ENCODE data around the gene CDH26.

The CDH26 gene

DNA sequence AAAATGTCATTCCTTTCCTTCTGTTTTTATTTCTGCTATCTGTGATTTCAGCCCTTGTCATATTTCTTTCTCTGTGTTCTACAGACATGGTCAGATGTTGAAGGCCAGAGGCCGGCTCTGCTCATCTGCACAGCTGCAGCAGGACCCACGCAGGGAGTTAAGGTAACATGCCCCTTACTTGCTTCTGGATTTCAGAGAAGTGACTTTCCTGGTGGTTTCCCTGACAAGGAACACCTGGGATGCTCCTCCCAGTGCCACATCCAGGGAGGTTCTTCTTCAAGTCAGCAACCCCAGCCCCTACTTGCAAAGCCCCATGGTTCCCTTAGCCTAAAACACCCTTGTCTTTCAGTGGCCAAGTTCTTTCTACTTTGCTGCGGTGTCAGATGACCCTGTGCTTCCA, 41.3 kb downstream of the CDH26 start:
- Histone ChIP-seq H3K9me3 (no peaks in the 10 kb centered on the region), H3K4me1 (no peaks in the 10 kb centered on the region), H3K27me3 (ENCODE audit: low read depth) (no peaks in the 10 kb centered on the region), H3K4me3 (no peak overlapping the region), H3K36me3 (replicated peaks) (no peaks in the 10 kb centered on the region)
- in situ Hi-C loops (cut with MboI; ENCODE audit: low sequenced_read_pairs), result no loop called here
- DNase-seq (ENCODE audit: low spot score in 2 of 2), result no peak

GRCh38 chr20:60000271-60001042, 42.2 kb downstream of the CDH26 start:
- Histone ChIP-seq H3K9me3 (no peaks in the 10 kb centered on the region), H3K4me1 (no peaks in the 10 kb centered on the region), H3K4me3 (no peak overlapping the region), H3K27me3 (ENCODE audit: low read depth) (no peaks in the 10 kb centered on the region), H3K36me3 (replicated peaks) (no peaks in the 10 kb centered on the region)
- no peak for DNase-seq (ENCODE audit: low spot score in 2 of 2)
- in situ Hi-C loops (cut with MboI; ENCODE audit: low sequenced_read_pairs), result no loop called here

DNA sequence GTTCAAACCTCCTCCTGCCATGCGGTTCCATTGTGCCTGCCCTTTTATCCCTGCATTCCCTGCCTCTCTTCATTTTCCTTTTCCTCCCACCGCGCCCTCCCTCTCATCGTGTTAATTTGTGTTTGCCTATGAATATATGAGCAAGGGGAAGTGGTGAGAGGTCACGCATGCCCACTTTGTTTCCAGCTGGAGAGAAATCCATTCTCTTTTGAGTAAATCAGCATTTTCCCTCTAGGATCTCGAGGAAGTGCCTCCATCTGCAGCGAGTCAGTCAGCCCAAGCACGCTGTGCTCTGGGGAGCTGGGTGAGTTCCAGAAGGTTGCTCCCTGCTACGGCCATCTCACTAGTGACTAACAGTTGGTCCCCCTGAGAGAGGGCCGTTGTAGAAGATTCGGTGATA, 42.9 kb downstream of the CDH26 start:
- no peaks in the 10 kb centered on the region for H3K4me1 ChIP-seq

DNA sequence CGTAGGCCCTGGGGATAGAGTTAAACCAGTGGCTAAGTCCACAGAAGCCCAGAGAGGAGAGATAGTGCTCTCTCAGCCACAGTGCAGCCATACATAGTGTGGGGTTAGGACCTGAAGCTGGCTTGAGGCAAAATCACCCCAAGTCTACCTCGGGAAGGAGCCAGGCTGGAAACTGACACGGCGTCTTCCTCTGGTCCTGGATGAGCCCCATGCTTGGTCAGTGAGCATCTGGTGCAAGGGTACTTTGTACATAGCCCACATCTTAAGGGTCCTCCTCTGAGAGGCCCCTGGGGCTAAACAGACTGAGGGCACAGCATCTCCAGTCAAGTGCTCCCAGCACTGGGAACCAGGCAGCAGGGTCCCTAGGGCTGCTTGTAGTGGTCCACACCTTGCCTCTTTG, 45.6 kb downstream of the CDH26 start:
- Histone ChIP-seq H3K27me3 (ENCODE audit: low read depth) (no peaks in the 10 kb centered on the region), H3K4me1 (no peaks in the 10 kb centered on the region), H3K9me3 (no peaks in the 10 kb centered on the region), H3K36me3 (replicated peaks) (no peaks in the 10 kb centered on the region), H3K4me3 (no peak overlapping the region)
- in situ Hi-C loops (cut with MboI; ENCODE audit: low sequenced_read_pairs), result no loop called here
- DNase-seq (ENCODE audit: low spot score in 2 of 2), result no peak

More for the DNA sequence above, 42.9 kb downstream of the CDH26 start:
- Histone ChIP-seq H3K27me3 (ENCODE audit: low read depth) (no peaks in the 10 kb centered on the region), H3K9me3 (no peaks in the 10 kb centered on the region), H3K4me3 (no peak overlapping the region), H3K36me3 (replicated peaks) (no peaks in the 10 kb centered on the region)
- in situ Hi-C loops (cut with MboI; ENCODE audit: low sequenced_read_pairs), result no loop called here
- DNase-seq (ENCODE audit: low spot score in 2 of 2), result no peak

- Histone ChIP-seq H3K4me1 (no peaks in the 10 kb centered on the region), H3K36me3 (replicated peaks) (no peaks in the 10 kb centered on the region), H3K9me3 (no peaks in the 10 kb centered on the region), H3K4me3 (no peak overlapping the region), H3K27me3 (ENCODE audit: low read depth) (no peaks in the 10 kb centered on the region)
- no peak for DNase-seq (ENCODE audit: low spot score in 2 of 2)
- in situ Hi-C loops (cut with MboI; ENCODE audit: low sequenced_read_pairs), result no loop called here
These were observed 48.0 kb downstream of the CDH26 start for GRCh38 chr20:60006261-60006660.

- DNase-seq (ENCODE audit: low spot score in 2 of 2), result no peak
- in situ Hi-C loops (cut with MboI; ENCODE audit: low sequenced_read_pairs), result no loop called here
- H3K9me3 ChIP-seq, result no peaks in the 10 kb centered on the region
- no peaks in the 10 kb centered on the region for H3K36me3 ChIP-seq (replicated peaks)
- H3K4me1 ChIP-seq, result no peaks in the 10 kb centered on the region
- no peak overlapping the region for H3K4me3 ChIP-seq
- no peaks in the 10 kb centered on the region for H3K27me3 ChIP-seq (ENCODE audit: low read depth)
These were observed 49.2 kb downstream of the CDH26 start for GRCh38 chr20:60007464-60007863.

DNA sequence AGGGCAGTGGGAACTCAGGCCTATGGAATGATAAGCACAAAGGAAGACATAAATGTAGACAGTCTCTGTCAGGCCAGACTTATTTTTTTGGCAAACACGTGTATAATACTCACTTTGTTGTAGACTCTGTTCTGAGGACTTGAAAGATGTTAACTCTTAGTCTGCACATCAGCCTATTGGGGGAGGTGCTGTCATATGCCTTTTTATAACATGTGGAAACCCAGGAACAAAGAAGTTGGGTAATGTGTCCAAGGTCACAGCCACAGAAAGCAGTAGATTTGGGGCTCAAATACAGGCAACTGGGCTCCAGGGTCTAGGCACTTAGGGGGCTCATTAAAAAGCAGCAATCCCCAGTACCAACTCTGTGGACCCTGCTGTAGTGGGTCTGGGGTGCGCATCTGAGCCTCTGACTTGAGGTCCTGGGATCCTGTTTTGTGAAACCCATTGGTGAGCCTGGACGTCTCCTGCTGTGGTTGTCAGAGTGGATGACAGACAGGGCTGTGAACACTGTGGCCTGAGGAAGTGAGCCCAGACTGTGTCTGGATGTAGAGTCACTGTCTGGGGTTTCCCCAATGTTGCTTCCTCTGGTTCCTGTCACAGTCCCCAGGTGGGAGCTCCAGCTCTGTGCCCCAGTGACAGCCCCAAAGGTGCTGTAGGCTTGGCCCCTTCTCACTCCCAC, 50.0 kb downstream of the CDH26 start:
- Histone ChIP-seq H3K4me3 (no peak overlapping the region), H3K27me3 (ENCODE audit: low read depth) (no peaks in the 10 kb centered on the region), H3K4me1 (no peaks in the 10 kb centered on the region), H3K36me3 (replicated peaks) (no peaks in the 10 kb centered on the region), H3K9me3 (no peaks in the 10 kb centered on the region)
- in situ Hi-C loops (cut with MboI; ENCODE audit: low sequenced_read_pairs), result no loop called here
- no peak for DNase-seq (ENCODE audit: low spot score in 2 of 2)

DNA sequence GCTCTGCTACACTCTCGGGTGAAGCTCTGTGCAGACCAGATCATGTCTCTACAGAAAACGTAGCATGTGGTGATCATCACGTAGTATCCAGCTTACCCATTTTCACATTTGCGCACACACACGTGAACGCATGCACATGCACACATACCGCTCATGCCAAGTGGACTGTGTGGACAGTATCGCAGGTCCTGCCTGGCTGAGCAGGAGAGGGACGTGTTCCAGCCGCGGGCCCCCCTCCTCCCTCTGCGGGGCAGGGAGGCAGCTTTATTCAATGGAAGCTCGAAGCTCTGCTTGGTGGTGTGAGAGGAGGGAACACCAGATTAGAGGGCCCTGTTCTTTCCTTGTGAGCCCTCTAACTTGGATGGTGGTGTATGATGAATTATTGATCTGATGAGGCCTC, 51.1 kb downstream of the CDH26 start:
- Histone ChIP-seq H3K36me3 (replicated peaks) (no peaks in the 10 kb centered on the region), H3K9me3 (no peaks in the 10 kb centered on the region), H3K27me3 (ENCODE audit: low read depth) (no peaks in the 10 kb centered on the region), H3K4me1 (no peaks in the 10 kb centered on the region), H3K4me3 (no peak overlapping the region)
- in situ Hi-C loops (cut with MboI; ENCODE audit: low sequenced_read_pairs), result no loop called here
- DNase-seq (ENCODE audit: low spot score in 2 of 2), result no peak

DNA sequence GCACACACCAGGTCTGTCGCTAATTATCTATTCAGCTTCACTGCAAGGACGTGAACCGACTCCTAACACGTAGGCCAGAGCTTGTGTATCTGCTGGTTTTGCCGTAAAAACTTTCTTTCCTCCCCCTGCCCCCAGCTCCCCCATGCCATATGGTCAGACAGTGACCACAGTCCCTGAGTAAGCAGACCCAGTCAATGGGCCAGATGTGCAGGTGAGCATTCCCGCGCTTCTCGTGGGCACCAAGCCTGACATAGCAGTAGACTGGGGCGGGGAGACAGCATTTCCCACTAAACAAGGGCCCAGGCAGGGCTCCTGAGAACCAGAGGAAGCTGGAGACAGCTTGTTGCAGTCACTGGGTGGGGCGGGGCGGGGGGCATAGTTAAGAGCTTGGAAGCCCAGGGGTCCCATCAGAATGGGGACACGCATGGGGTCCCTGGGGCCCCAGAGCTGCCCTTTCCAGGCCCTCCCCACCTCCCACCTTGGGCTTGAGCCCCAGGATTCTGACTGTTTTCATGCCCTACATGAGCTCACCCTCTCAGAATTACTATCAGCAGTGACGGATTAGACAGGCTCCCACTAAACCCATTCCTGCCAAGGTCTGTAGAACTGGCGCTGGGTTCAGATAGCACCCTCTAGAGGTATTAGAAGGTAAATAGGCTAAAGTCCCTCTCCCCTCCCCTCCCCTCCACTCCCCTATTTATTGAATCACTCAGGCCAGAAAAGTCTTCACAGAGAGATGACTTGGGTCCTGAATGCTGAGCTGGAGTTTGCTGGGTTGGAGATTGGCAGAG, 51.8 kb downstream of the CDH26 start:
- Histone ChIP-seq H3K9me3 (no peaks in the 10 kb centered on the region), H3K4me1 (no peaks in the 10 kb centered on the region), H3K27me3 (ENCODE audit: low read depth) (no peaks in the 10 kb centered on the region), H3K4me3 (no peak overlapping the region), H3K36me3 (replicated peaks) (no peaks in the 10 kb centered on the region)
- in situ Hi-C loops (cut with MboI; ENCODE audit: low sequenced_read_pairs), result no loop called here
- DNase-seq (ENCODE audit: low spot score in 2 of 2), result no peak

- no peaks in the 10 kb centered on the region for H3K9me3 ChIP-seq
- no peak overlapping the region for H3K4me3 ChIP-seq
- no peaks in the 10 kb centered on the region for H3K4me1 ChIP-seq
- in situ Hi-C loops (cut with MboI; ENCODE audit: low sequenced_read_pairs), result no loop called here
- H3K27me3 ChIP-seq (ENCODE audit: low read depth), result no peaks in the 10 kb centered on the region
- no peaks in the 10 kb centered on the region for H3K36me3 ChIP-seq (replicated peaks)
- DNase-seq (ENCODE audit: low spot score in 2 of 2), result no peak
These were observed 52.7 kb downstream of the CDH26 start for GRCh38 chr20:60010689-60011458.

DNA sequence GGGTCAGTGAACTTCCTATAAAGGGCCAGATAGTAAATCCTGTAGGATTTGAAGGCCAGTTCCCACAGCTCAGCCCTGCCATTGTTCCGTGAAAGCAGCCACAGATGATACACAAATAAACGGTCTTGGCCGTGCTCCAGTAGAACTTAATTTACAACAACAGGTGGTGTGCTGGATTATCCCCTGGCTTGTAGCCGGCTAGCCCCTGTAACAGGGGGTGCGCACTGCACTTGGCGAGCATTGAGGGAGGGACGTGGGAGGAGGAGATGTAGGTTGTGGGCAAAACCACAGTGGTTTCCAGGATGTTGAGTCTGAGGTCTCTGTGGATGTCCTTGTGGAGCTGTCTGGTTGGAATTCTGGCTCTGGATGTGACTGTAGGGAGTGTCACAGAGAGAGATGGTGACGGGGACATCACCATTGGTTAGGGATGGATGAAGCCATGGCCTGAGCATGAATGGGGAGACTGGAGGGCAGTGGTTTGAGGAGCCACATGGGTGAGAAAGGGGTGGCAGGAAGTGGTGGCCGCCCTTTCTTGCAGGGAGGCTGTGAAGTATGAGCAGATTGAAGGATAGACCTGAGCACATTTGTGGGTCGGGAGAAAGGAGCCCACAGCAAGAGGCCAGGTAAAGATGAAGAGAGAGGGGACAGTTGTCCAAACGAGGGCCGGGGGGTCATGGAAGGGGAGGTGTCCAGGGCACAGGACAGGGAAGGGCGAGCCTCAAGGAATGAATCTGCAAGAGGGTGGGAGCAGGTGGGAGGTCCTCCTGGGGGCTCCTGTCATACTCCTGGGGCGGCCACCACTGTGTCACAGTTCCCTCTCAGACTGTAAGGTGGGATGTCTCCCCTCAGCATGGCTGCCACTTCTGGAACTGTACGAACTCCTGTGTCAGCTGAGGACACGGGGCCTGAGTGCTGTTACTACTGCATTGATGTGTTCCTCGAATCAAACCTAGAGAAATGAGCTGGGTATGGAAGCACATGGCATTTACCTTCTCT, 53.6 kb downstream of the CDH26 start:
- no peaks in the 10 kb centered on the region for H3K36me3 ChIP-seq (replicated peaks)
- H3K4me1 ChIP-seq, result no peaks in the 10 kb centered on the region
- DNase-seq (ENCODE audit: low spot score in 2 of 2), result no peak
- no peaks in the 10 kb centered on the region for H3K9me3 ChIP-seq
- no peak overlapping the region for H3K4me3 ChIP-seq
- in situ Hi-C loops (cut with MboI; ENCODE audit: low sequenced_read_pairs), result no loop called here
- H3K27me3 ChIP-seq (ENCODE audit: low read depth), result no peaks in the 10 kb centered on the region

- DNase-seq (ENCODE audit: low spot score in 2 of 2), result no peak
- no peaks in the 10 kb centered on the region for H3K9me3 ChIP-seq
- in situ Hi-C loops (cut with MboI; ENCODE audit: low sequenced_read_pairs), result no loop called here
- H3K4me3 ChIP-seq, result no peak overlapping the region
- no peaks in the 10 kb centered on the region for H3K4me1 ChIP-seq
- H3K27me3 ChIP-seq (ENCODE audit: low read depth), result no peaks in the 10 kb centered on the region
- H3K36me3 ChIP-seq (replicated peaks), result no peaks in the 10 kb centered on the region
These were observed 55.3 kb downstream of the CDH26 start for GRCh38 chr20:60013296-60014139.

All from HAP-1 (cell line).